HG03558 (cell line): ENCODE data around the gene CERK.

Experiments
- ATAC-seq: cut with Tn5 transposase; IDR thresholded peaks from one replicate; pipeline ENCODE4 v1.9.1; 2021; ENCODE audit warnings: moderate number of reproducible peaks; ENCODE audit not compliant: unreplicated experiment; ENCODE audit errors: extremely low read depth

Gene CERK

DNA sequence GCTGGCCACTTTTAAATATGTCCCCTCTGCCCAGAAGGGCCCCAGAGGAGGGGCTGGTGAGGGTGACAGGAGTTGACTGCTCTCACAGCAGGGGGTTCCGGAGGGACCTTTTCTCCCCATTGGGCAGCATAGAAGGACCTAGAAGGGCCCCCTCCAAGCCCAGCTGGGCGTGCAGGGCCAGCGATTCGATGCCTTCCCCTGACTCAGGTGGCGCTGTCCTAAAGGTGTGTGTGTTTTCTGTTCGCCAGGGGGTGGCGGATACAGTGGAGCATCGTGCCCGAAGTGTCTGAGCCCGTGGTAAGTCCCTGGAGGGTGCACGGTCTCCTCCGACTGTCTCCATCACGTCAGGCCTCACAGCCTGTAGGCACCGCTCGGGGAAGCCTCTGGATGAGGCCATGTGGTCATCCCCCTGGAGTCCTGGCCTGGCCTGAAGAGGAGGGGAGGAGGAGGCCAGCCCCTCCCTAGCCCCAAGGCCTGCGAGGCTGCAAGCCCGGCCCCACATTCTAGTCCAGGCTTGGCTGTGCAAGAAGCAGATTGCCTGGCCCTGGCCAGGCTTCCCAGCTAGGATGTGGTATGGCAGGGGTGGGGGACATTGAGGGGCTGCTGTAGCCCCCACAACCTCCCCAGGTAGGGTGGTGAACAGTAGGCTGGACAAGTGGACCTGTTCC, 71.3 kb downstream of the CERK start:
- ATAC-seq, result no peak

DNA sequence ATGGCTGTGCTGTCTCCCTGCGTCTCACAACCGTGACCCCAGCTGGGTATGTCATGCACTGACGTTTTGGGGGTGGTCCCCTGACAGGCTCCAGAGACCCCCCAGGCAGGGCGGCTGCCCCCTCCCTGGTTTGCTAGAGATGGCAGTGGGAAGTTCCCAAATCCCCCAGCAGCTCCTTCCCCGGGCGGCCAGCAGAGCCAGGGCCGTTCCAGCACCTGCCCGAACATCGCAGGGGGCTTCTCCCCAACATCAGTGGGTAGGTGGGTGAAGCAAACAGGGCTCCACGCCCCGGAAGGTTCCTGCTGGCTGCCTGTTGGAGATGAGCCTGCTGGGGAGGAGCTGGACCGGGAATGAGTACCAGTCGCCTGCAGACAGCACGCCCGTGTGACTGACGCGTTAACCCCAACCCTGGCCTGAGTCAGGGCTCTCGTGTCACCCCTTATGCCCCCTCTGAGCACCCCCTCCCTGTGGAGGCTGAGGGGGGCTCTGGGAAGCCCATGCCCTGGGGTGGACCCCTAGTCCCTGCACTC, 72.2 kb downstream of the CERK start:
- no peak for ATAC-seq

DNA sequence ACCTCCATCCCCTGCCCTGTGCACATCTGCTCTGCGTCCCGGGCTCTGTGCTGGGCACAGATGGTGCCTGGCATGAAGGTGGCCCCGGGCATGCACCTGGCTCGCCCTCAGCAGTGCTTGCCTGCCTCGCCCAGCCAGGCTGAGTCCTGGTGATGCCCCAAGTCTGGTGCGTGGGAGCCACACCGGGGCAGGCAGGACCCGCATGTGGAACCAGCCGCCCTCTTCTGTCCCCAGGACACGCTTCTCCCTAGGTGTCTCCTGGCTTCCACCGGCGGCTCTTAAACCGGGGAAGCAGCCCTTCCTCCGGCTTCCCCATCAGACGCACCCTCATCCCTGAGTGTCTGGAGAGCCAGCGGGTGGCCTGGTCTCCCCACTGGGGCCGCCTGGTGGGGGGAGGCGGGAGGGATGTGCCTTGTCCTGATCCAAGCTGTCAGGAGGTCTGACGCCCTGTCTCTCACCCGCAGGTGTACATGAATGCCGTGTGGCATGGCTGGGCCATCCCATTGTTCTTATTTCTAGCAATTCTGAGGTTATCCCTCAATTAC, 72.8 kb downstream of the CERK start:
- no peak for ATAC-seq

DNA sequence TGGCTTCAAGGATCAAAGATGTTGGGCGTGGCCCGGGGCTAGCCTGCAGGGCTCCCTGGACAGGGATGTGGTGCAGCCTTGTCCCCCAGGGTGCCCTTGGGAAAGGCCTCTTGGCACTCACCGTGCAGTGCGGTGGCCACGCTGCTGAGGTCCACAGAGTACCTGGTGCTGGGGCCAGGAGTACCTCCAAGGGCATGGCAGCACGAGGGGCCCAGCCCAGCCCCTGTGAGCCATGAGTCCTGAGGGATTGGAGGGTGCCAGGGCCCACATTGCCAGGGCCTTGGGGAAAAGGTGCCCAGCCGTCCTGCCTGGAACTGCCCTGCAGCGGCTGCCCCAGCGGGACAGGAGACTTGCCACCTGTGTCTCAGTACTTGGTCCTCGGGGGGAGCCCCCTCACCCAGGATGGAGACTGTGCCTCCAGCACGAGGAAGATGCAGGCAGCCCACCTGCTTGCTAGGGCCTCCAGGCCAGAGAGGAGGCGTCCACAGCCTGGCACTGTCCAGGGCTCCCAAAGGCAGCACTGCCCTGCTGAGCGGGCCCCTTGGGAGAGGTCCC, 73.7 kb downstream of the CERK start:
- no peak for ATAC-seq

DNA sequence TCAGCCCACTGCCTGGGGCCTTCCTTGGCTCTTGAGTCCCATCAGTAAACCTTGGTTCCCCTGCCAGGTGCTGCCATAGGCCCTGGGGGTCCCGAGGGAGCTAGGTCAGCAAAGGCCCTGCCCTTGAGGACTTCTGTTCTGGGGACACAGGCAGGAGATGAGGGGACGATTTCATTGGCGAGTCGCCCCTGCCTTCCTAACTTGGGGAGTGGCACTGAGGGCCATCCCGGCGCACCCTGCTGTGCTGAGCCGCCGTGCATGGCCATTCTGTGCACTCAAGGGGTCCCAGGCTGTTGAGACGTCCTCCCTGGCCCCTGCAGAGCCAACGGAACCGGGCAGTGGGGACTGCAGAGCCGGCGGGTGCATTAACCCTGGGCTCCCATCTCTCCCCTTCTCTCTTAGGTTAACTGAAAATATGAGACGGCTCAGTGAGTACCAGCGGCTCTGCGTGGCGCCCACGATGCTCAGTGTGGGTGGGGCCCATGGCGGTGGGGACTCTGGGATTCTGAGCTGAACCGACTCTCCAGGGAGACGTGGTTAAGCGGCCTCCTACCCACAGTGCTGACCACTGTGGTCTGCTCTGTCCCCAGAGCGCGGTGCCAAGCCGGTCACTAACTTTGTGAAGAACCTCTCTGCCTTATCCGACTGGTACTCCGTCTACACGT, 74.5 kb downstream of the CERK start:
- no peak for ATAC-seq

DNA sequence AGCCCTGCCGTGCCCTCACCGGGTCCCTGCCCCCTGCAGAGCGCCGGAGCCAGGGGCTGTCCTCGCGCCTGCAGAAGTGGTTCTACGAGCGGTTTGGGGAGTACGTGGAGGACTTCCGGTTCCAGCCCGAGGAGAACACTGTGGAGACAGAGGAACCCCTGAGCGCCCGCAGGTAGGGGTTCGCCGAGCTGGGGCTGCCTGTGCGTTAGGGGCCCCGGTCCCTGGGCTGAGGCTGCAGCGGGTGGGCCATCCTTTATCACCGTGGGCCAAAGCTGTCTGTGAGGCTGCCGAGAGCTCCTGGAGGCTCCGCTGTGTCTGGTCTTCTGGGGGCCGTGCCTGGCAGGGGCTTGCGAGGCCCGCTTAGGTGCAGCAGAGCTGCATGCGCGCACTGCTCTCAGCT, 75.1 kb downstream of the CERK start:
- ATAC-seq, result no peak

DNA sequence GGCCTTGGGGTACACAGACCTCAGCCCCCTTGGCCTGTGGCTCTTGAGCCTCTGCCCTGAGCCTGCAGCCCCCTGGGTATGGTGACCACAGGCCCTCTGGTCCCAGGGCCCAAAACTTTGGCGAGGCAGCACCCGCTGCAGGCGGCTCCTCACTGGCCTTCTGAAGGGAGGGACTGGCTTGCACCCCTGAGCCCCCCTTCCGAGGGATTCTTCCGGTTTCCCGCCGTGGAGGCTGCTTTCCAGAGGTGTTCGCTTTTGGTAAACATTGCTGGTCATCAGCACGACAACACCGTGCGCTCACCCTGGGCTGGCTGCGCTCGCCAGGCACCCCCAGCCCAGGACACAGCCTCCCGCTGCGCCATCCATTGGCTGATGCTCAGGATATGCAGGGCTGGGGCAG, 75.8 kb downstream of the CERK start:
- no peak for ATAC-seq

DNA sequence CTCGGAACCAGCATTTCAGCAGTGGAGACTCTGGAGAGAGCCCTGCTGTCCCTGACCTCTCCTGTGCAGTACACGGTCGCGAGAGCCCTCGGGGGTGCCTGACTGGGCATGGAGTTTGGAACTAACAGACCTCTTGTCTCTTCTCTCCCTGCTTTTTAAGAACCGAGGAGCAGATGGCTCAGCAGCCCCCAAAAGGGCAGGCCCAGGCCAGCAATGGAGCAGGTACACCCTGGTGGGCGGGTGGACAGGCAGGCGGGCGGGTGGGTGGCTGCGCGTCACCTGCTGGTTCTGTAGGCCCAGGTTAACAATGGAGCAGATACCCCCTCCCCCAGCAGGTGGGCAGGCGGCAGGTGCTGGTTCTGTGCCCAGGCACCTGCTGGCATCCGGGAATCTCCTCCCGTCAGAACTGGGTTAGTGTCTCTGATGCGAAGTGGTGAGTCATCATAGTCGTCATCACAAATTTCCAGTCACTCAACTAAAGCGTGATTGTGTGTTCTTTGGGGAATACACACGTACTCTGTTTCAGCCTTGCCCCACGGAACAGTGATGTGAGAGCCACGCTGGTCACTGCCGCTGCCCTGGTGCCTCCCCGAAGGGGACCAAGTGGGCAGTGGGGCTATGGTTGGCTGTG, 76.7 kb downstream of the CERK start:
- no peak for ATAC-seq

DNA sequence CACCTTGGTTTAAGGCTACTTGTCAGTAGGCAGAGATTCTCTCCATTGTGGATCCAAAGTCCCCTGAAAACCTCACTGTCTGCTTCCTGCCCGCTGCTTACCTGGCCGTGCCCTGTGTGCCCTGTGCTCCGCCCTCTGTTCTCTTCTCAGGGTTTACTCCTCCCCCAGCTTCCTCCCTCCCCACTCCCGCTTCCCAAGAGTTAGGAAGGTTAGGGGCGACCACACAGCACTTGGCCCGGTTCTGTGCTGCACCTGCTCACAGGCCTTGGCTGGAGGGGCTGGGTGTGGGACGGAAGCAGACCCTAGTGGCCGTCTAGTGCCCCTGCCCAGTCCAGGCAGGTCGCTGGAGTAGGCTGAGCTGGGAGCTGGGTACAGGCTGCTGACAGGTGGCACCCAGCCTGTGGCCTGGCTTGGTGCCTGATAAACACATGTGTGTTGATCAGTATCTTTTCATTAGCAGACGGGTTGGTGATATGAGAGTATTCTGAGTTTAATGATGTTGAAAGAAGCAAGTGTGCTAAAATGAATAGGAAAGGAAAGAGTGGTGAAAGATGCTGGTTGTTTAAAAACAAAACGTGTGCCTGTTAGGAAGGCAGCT, 77.3 kb downstream of the CERK start:
- ATAC-seq, result no peak

DNA sequence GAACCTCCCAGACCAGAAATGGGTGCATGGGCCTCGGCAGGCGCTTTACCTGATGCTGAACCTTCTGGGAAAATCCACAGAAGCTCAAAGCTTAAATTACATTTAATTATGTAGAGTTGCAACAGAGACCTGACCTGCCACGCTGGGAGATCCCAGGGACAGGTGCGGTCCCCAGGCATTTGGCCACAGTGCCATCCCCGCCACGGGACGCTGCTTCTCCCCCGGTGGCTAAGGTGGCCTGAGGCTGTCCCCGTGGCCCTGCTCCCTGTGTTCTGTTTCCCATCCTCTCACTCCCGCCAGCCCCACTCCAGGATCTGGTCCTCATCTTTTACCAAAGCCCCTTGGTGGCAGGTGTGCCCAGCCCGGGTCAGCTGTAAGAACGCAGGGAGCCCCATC, 78.3 kb downstream of the CERK start:
- ATAC-seq, result no peak

DNA sequence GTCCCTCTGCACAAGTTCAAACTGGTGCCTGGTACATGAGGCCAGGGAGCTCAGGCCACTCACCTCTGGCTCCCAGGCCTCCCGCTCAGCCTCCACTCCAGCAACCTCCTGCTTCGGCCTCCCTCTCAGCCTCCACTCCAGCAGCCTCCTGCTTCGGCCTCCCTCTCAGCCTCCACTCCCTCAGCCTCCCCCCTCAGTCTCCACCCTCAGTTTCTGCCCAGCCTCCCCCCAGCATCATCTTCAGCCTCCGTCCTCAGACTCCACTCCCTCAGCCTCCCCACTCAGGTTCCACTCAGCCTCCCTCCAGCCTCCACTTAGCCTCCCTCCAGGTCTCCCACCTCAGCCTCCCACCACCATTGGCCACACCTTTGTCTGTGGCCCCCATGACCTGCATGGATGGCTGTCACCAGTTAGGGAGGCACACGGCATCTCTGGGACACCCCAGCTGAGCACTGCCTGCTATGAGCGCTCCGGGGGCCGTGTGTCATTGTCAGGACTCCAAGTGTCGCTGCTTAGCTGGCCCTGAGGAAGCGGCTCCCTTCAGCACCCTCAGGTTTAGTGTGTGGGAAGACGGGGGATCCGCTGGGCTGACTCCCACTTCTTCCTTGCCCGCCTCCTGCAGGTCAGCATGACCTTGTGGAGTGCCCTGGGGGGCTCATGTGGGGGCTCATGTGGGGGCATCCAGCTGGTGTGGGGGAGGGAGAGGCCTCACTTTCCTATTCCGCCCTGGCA, 78.8 kb downstream of the CERK start:
- ATAC-seq, result no peak

DNA sequence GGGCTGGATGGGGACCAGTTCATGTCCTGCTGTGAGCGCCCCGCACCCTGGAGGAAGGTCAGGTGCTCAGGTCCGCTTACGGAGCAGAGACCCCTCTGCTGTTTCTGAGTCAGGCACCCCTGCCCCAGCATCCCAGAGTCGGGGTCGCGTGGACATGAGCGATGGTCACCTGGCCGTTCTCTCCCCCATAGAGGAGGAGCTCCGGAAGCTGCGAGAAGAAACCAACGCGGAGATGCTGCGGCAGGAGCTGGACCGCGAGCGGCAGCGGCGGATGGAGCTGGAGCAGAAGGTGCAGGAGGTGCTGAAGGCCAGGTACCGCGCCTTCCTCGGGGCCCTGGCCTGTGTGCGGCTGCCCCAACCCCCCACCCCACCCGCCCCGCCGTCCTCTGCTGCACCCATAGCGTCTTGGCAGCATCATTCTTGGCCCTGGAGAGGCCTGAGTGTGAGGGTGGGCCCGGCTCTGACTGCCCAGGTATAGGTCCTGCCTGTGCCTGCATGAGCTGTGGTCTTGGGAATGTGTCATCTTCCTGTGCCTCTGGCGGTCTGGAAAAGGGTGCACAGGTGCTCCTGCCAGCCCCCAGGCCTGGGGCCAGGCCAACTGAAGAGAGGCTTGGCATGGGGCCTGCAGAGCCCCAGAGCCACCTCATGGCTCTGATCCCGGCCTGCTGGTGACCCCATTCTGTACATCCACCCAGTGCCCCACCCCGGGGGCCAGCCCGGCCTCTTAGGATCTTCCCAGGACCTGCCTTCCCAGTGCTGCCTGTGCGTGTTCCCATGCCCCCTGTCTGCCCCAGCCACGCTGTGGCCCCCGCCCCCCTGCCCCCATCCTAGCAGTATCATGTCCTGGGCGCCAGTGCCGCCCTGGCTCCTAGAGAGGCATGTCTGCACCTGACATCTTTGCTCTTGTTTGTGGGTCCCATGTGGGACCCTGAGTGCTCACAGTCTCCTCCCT, 79.8 kb downstream of the CERK start:
- no peak for ATAC-seq

DNA sequence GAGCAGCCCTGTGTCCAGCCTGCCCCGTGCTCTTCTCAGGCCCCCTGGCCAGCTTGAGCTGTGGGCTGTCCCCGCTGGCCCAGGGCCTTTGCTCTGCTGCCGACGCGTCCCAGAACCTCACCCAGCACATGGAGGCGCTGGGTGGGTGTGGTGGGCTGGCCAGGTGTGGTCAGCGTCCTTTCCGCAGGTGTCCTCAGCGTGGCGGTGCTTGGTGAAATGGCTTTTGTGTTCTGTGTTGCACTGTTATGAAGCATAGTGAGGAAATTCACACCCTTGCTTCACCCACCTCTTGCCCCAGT, 80.4 kb downstream of the CERK start:
- ATAC-seq, result no peak

DNA sequence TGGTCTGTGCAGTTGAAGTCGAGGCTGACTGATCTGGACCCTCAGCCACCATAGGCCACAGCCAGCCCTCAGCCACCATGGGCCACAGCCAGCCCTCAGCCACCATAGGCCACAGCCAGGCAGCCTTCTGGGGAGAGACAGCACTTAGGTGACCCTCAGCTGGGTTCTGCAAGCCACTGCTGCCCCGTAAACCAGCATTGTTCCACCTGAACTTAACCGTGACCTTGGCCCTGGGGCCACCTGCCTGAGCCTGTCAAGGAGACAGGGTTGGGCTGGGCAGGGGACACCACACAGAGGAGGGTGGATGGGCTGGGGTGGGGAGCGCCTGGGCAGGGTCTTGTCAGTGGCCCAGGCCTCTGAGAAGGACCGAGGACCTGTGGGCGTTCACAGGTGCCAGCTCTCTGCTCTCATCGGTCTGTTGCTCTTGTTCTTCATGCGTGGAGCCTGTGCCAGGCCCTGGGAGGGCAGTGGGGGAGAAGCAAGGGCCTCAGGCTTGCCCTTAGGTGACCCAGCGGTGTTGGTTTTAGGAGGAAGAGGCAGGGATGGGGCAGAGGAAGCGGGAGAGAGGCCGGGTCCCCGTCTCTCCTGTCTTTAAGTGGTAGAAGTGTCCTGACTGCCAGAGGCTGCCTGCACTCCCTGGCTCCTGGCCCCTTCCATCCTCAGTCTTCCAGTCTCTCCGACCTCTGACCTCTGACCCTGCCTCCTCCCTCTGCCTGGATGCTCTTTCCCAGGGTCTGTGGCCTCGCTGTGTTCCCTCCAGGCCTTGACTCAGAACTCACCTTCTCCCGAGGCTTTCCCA, 81.0 kb downstream of the CERK start:
- ATAC-seq, result no peak

DNA sequence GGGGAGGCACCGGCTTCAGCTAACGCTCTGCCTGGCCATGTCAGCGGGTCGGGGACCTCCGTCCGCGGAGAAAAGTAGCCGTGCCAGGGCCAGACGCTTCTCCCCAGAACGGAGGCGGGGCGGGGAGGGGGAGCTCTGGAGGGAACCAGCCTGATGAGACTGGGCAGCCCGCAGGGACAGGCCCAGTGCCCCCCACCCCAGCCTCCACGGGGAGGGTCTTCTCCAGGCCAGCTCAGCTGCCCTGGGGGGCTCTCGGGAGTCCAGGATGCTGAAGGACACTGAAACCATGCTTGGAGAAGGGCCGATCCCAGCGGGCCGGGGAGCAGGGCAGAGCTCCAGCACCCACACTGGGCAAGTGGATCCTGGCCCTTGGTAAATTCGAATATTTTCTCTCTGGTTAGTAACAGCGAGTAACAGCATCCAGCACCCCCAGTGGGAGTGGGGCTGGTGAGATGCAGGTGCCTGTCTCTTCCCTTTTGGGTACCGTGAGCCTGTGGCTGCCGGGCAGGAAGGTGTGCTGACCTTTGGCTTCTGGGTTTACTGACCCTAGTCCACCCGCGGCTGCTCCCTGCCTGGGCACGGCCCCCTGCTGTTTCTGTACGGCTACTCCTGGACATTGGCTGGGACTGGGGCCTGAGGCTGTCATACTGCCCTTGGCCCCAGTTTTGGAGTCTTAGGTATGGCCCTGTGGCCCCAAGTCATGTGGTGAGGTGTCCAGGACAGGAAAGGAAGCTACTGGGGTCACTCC, 82.0 kb downstream of the CERK start:
- no peak for ATAC-seq

DNA sequence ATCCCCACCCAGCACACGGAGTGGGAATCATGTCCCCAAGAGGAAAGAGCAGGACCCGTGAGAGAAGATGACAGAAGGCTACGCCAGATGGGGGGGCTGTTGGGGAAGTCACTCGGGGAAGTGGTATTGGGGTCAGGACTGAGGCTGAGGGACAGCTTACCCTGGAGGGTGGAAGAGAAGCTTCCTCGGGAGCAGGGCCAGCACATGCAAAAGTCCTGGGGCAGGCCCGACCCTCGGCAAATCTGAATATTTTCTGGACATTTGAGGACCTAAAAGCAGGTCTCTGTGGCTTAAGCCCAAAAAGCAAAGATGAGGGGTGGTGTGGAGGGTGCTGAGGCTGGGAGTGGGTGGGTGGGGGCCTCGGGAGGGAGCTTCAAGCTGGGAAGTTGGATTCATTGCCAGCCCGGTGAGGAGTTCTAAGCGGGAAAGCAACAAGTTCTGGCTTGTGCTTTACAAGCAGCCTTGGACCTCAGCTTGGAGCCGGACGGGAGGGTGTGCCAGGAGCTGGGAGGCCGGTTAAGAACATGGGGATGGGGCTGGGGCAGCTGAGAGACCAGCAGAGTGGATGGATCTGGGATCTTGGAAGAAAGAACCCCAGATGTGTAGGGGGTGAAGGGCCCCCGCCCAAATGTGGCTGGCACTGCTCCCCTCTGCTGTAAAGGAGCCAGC, 83.0 kb downstream of the CERK start:
- no peak for ATAC-seq

DNA sequence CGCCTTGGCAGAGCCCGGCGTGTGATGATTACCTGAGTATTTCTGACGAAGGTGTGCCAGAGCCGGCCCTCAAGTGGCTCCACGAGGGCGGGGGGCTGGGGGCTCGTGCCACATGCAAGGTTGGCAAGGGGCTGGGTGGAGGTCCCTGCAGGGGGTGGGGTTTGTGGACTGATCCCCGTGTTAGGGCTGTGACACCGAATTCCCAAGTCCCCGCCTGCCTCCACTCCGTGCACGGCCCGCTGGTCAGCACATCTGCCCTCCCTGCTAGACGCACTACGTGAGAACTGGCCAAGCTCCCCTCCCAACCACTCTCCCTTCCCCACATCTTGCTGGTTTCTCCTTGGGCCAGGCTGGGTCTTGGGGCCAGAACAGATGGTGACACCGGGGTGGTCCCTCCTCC, 83.6 kb downstream of the CERK start:
- ATAC-seq, result no peak
